Measurements from ENCODE around the gene ATP8B1.
"Not testable (repeated sequence)": the region's sequence is repeated elsewhere in the genome, so short reads cannot be mapped to it uniquely, and the experiment has no call there.

ATP8B1 gene

DNA sequence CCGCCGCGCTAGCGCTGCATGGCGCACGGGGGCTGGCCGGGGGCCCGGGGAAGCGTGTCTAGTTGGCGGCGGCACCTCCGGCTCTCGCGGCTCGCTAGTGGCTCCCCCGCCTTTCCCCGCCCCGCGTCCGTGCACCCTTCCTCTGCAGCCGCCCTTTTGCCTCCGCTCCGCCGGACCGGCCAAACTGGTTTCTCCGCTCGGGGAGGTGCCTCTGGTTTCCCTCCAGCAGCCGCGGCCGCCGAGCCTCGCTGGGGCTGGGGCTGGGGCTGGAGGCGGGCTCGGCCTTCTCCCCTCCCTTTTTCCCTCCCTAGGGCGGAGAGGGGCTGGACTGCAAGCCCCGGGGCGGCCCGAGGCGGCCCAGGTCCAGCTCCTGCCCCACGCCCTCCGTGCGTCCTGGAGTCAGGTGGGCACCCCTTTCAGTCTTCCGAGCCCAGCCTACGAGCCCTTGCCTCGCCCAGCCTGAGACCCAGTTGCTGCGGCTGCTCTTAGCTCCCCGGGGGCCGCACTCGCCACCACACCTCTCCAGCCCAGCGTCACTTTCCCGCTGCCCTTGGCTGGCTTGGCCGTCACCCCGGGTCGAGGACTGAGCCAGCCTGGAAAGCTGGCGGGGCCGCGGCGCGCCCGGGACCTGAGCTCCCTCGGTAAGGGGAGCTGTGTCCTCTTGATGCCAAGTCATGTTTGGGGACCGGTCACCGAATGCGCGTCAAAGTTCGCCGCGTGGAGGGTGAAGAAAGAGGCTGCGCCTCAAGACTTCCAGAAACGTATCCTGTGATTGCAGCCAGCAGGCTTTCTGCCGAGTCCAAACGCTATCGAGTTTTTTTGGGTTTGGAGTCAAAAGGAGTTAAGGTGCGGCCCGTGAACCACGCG, at the start of gene ATP8B1:
Gene ATP8B1 (minus strand): TSS at position 213 of the 867 bp plus-strand sequence. CDS start 71,508 bp downstream, outside the sequence.
- DNase-seq (ENCODE audit: low read depth) = no peak

DNA sequence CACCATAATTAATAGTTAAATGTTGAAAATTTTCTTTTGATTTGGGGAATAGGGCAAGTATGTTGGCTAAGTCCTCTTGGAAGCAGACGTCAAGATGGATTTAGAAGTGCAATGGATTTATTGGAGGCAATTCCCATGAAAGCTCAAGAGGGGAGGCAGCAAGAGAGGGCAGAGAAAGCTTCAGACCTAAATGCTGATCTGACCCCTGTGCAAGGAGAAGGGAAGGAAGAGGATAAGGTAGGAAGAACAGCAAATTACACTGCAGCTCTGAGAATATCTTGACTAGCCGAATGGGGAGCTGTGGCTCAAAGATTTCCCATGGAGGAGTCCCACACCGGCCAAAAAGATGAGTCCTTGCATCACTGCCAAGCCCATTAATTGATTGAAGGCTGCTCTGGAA, 46.9 kb upstream of the ATP8B1 start:
- no peak for DNase-seq (ENCODE audit: low read depth)

DNA sequence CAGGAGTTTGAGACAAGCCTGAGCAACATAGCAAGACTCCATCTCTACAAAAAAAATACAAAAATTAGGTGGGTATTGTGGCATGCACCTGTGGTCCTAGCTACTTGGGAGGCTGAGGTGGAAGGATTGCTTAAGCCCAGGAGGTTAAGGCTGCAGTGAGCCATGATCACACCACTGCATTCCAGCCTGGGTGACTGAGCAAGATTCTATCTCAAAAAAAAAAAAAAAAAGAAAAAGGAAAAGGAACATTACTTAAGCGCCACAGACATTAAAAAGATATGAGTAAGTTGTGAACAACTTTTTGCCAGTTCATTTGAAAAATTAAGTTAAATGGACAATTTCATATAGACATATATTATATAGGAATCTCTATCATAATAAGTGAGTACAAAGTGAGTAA, 45.3 kb upstream of the ATP8B1 start:
- not testable (repeated sequence) for DNase-seq (ENCODE audit: low read depth)

DNA sequence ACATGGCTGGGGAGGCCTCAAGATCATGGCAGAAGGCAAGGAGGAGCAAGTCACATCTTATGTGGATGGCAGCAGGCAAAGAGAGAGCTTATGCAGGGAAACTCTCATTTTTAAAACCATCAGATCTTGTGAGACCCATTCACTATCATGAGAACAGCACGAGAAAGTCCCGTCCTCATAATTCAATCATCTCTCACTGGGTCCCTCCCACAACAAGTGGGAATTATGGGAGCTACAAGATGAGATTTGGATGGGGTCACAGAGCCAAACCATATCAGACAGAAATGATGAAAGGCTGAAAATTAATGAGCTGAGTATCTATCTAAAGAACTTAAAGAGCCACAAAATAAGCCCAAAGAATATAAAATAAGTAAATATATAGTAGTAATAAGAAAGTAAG, 44.3 kb upstream of the ATP8B1 start:
- not testable (repeated sequence) for DNase-seq (ENCODE audit: low read depth)

DNA sequence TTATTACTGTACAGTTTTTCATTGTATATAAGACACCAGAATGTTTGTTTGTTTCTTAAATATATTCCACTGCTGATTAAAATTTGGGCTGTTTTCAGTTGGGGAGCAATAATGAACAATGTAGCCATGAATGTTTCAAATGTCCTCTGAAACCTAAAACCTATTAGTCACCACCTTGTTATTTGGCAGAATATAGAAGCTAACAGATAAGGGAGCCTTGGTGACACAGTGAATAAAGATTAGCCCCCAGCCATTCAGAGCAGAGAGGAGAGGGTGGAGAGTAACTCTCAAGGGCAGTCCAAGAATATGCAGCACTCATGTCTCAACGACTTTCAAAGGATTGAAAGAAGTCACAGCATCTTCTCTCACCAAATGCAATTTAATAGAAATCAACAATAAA, 43.1 kb upstream of the ATP8B1 start:
- DNase-seq (ENCODE audit: low read depth) = no peak

DNA sequence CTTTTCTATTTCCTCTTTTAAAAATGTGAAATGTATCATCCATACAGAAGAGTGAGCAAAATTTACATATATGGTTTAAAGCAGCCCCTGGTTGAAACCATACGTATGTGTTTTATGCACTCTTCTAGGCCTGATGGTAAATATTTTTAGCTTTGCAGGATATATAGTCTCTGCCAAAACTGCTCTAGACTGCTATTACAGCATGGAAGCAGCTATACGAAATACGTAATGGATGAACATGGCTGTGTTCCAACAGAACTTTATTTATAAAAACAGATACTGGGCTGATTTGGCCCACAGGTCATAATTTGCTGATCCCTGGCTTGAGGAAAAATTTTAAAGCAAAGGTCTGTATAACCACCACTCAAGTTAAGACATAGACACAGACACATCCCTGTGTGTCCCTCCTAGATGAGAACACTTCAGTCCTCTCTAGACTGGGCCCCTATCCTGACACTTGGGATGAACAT, 42.5 kb upstream of the ATP8B1 start:
- no peak for DNase-seq (ENCODE audit: low read depth)

DNA sequence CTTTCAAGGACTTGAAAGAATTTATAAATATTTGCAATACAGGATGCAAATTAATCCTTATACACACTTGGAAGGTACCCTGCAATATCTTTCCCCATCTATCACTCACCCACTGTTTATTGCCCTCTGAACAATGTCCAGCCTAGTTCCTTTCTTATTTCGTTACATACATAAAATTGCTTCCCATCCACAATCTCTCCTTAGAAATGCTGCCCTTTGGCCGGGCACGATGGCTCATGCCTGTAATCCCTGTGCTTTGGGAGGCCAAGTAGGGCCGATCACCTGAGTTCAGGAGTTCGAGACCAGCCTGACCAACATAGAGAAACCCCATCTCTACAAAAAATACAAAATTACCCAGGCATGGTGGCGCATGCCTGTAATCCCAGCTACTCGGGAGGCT, 41.2 kb upstream of the ATP8B1 start:
- no peak for DNase-seq (ENCODE audit: low read depth)

DNA sequence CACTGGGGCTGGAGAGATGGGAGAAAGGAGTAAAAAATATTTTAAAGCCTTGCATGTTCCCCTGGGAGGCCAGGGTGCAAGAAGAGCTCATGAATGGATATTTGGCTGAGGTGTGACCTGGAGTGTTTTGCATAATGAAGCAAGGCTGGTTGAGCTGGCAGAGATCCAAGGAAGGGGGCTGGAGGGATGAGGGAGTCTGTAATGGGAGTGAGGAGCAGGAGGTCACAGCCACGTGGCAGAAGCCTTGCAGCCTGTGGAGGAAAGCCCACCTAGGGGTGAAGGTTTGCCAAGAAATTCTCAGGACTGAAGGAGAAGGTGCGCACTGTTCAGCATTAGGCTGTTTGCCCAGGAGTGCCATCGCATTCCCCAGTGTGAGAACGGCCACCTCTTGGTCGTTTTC, 40.3 kb upstream of the ATP8B1 start:
- no peak for DNase-seq (ENCODE audit: low read depth)

DNA sequence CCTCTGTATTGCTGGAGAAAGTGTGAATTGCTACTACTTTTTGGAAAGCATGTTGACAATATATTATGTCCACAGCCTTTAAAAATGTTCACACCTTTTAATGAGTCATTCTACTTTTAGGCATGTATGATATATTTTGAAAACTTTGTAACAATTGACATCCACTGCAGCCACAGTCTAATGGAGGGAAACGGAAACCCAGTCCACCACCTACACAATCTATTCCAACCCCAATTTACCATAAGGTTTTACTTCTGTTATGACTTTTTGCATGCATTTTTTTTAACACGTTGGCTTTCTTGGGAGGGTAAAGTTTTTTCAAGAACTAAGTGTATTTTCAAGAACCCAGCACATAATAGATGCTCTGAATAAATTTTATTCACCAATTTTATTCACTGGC, 38.5 kb upstream of the ATP8B1 start:
- DNase-seq (ENCODE audit: low read depth) = no peak

DNA sequence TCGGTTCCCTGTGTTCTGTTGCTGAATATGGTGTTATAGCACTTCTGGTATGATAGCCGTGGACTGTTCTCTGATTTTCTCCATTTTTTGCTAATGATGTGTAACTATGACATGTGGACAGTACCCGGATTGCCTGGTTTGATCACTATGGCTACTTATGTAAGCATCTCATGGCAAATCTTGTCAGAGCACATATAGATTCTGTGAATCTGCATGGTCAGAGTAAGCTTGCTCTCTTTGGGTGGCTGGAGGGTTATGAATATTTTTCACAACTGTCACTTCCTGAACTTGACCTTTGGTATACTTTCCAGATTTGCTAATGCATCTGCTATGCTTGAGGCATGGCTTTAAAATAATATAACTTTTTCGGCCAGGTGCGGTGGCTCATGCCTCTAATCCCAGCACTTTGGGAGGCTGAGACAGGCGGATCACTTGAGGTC, 36.8 kb upstream of the ATP8B1 start:
- no peak for DNase-seq (ENCODE audit: low read depth)

DNA sequence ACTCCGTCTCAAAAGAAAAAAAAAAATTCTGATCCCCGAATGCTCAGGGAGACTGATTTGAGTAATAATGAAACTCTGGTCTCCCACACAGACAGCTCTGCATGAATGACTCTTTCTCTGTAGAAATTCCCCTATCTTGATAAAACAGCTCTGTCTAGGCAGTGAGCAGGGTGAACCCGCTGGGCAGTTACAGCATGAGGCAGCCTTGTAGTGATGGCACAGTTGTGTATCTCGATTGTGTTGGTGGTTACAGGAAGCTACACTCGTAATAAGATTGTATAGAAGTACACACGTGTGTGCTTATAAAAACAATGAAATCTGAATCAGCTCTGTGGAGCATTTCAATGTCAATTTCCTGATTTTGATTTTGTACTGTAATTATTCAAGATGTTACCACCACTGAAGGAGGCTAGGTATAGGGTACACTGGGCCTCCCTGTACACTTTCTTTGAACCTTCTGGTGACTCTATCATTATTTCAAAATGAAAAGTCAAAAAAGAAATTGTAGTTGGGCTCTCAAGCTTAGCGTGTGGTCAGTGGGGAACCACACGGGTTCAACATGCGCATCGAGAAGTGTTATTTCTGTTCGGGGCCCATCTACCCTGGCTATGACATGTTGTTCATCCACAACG, 34.9 kb upstream of the ATP8B1 start:
- DNase-seq (ENCODE audit: low read depth) = peak; percentile 7

DNA sequence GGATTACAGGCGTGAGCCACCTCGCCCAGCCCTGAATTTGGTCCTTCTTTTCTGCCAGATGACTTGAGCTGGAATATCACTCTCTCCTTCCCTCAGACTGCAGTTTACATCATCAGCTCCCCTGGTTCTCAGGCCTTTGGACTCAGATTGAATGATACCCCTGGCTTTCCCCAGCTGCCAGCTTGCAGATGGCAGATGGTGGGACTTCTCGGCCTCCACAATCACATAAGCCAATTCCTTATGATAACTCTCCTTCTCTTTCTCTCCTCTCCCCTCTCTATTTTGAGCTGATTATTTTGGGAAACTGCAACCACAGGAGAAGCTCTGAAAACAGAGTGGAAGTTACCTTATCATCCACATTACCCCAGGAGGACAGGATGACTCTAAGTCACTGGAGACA, 33.4 kb upstream of the ATP8B1 start:
- no peak for DNase-seq (ENCODE audit: low read depth)

DNA sequence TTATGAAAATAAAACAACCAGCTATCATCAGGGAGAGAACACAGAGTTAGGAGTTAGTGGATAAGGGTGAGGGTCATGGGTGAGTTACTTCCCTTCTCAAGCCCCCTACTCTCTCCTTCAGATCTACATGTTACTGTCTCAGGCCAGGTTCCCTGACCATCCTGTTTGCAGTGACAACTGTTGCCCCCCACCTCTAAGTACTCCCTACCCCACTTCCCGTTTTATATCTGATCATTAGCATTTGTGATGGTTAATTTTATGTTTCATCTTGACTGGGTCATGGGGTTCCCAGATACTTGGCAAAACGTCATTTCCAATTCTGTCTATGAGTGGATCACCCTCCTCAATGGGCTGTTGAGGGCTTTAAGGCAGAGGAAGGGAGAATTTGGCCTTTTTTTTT, 32.8 kb upstream of the ATP8B1 start:
- no peak for DNase-seq (ENCODE audit: low read depth)

DNA sequence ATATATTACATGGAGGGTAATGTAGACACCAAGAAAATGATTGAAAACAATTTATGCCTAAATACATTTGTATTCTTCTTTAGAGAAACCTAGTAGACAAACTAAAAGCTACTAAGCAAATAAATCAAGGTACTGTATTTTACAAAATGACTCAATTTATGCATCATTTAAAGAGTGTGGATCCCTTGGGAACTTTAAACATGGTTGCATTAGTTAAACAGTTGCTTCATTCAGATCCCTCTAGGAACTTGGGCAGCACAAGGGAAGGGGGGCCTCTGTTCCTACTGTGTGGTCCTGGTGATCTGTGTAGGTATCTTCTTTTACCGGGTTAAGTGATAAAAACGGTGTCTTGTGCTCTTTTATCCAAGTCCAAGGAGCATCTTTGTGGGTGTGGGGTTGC, 31.5 kb upstream of the ATP8B1 start:
- no peak for DNase-seq (ENCODE audit: low read depth)

DNA sequence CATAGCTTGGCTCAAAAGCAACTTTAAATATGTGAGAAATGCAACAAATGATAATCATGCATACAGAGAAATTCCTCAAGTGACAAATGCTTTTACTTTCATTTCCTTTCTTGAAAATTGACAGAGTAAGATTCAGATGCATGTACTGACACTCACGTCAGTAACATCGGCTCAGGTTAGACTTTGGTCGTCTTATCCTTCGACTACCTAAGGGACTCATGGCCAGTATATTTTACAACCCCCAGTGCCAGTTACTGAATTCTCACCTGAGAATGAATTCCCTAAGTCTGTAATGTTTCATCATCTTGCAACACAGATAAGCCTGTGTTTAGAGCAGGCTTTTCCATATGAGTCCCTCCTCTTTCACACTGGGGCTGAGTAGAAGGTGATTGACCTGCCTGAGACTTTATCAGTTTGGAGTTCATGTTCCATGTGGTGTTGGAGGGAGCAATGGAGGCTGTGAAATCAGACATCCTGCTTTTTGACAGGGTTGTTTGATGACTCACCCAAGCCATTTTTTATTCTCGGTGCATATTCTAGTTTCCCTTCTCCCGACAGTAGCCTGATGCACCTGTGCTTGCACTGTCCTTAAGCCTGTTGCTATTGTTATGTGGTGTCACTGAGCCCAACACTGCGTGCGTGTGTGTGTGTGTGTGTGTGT, 30.5 kb upstream of the ATP8B1 start:
- DNase-seq (ENCODE audit: low read depth) = no peak

DNA sequence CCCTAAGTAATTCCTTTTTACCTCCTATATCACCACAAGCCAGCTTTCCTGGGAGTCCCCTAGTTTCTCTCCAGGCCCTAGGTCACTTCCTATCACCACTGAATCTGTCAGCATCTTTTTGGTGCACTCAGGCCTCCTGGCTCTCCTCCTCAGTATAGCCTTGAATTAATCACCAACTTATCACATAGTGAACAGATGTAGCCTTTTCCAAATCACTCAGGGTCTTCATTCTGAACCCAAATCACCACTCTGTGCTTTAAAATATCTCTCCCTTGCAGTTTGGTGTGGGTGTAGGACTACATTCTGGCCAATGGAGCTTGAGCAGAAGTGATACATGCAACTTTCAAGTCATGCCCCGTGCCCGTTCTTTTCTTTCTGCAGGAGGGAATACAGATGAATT, 29.6 kb upstream of the ATP8B1 start:
- no peak for DNase-seq (ENCODE audit: low read depth)

DNA sequence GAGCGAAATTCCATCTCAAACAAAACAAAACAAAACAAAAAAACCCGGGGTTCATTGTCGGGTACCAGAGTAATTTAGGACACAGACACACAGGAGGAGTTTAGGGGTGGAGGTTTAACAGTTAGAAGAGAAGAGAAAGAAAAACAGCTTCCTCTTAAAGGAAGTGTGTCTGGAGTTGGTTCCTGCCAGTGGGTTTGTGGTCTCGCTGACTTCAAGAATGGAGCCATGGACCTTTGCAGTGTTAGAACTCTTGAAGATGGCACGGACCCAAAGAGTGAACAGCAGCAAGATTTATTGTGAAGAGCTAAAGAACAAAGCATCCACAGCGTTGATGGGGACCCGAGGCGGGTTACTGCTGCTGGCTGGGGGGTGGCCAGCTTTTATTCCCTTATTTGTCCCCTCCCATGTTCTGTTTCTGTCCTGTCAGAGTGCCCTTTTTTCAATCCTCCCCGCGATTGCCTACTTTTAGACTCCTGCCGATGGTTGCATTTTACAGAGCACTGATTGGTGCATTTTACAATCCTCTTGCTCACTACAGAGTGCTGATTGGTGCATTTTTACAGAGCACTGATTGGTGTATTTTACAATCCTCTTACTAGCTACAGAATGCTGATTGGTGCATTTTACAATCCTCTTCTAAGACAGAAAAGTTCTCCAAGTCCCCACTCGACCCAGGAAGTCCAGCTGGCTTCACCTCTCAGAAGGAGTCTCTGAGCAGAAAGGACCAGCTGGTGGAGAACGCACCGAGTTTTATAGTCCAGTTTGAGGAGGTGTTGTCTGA, 28.7 kb upstream of the ATP8B1 start:
- no peak for DNase-seq (ENCODE audit: low read depth)

DNA sequence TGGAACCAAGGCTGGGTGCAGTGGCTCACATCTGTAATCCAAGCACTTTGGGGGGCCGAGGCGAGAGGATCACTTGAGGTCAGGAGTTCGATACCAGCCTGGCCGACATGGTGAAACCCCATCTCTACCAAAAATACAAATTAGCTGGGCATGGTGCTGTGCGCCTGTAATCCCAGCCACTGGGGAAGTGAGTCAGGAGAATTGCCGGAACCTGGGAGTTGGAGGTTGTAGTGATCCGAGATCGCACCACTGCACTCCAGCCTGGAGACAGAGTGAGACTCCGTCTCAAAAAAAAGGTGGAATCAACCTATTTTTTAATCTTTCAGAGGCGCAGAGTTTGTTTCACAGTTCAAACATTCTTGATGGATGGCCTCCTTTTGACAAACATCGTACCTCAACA, 24.5 kb upstream of the ATP8B1 start:
- DNase-seq (ENCODE audit: low read depth) = no peak

DNA sequence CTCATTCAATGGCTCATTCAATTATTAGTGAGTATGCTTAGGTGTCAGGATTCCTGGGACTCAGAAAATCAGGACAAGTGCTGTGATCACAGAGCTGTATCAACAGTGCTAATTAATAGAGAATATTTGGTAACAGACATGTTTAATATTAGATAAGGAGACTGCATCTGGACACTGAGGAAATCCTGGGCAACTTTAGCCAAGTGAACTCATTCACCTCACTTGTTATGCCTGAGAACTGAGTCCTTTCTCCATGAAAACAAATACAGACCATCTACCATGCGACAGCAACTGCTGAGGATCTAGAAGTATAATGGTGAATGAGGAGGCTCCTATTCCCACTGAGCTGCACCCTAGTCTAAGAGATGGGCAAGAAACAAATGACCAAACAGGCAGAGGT, 23.1 kb upstream of the ATP8B1 start:
- no peak for DNase-seq (ENCODE audit: low read depth)

DNA sequence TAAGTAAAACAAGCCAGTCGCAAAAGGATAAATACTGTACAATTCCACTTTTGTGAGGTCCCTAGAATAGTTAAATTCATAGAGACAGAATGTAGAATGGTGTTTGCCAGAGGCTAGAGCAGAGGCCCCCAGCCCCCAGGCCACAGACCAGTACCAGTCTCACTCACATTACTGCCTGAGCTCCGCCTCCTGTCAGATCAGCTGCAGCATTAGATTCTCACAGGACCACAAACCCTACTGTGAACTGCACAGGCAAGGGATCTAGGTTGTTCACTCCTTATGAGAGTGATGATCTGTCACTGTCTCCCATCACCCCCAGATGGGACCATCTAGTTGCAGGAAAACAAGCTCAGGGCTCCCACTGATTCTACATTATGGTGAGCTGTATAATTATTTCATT, 17.5 kb upstream of the ATP8B1 start:
- not testable (repeated sequence) for DNase-seq (ENCODE audit: low read depth)

DNA sequence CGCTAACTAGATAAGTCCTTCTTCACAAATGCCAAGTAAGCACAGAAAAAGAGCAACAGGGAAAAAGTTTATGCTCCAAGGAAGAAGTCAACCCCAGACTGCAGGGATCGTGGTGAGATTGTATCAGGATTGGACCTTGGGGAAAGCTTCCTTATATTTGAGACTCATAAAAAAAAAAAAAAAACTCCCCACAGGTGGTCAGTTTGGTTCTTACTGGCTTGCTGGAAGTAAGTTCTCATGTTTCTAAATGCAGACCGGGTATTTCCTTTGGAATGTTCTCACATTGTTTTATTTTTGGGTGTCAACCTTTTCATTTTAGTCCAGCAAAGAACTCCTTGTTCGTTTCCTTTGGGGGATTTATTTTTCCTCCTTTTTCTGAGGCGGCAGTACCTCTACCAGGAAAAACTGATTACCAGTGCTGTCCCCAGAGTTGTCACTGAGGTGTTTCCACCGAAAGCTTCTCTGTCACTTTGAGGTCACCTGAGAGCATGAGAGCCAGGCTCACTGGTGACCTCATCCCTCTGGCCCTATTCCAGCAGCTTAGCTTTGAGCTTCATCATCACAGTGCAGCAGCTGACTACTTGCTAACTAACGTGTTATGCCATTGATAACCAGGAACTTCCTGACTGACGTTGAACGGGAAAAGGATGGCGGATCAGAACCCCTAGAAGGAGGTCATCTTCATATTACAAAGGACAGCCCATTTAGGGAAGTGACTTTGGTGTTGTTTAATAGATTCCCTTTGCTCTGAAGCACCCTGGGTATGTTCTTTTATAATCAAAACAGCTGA, 16.8 kb upstream of the ATP8B1 start:
- no peak for DNase-seq (ENCODE audit: low read depth)

Data from stimulated activated CD8-positive, alpha-beta memory T cell treated with anti-CD3 and anti-CD28 coated beads, Interleukin-7, amount 100 ng/mL, for 24 hours (primary cell).